ENCODE data around the gene DIS3L2.

DNA sequence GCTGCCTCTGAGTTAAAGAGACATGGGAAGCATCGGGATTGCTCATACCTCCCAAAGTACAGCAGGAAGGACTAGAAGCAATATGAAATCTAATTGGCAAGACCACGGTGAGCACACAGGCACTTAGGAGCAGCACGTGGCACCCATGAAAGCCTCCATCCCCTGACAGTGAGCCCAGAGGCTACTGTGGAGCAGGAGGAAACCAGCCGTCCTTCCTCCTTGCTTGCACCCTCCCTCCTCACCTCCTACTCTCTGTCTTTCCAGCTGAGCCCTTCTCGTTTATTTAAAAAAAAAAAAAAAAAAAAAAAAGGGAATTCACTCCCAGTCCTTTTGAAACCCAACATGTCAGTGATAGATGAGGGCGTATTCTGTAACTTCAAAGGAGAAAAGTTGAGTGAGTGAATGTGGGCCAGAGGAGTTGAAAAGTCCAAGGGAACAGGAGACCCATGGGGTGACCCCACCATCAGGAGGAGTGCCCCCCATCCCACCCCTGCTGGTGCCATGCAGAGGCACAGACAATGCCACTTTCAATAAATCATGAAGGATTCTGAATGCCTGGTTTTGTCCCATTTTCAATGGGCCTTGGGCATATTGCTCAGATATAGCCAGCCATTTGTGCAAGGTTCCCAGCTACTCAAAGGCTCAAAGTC is 320.5 kb downstream of the DIS3L2 start:
- no peak for TF ChIP-seq EZH2 (IDR thresholded peaks at IDR 0.05)
- TF ChIP-seq POLR2AphosphoS5 (IDR thresholded peaks at IDR 0.05; ENCODE audit: borderline replicate concordance, low read depth, low read length): no peak
